ENCODE data around the gene ADORA2A. TPM values are rescaled to one million over a fixed set of nuclear protein-coding genes. Genes with fewer than 3 reads are reported as not detected.
A peak's percentile ranks its signal among the peaks of the same experiment; 100 is the strongest.
"Not testable (repeated sequence)": the region's sequence is repeated elsewhere in the genome, so short reads cannot be mapped to it uniquely, and the experiment has no call there.

The ADORA2A gene
- total RNA-seq, 1 donor, result 0.45 TPM

DNA sequence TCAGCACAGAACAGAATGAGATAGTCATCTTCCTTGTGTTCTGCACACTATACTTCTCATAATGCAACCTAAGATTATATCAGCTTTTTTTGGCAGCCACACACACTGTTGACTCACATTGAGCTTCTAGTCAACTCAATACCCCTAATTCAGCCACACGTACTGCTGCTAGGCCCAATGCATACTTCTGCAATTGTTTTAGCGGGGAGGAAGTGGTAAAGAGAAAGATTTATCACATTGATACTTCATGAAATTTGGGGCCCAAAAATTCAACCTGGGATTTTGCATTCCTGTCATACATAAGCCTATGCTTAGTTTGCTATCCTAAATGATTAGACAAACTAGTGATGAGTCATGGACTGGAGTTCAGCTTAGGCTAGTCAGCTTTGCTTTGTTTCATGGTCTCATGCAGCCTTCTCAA, 59.1 kb downstream of the ADORA2A start:
- DNase-seq (ENCODE audit: low read depth), result peak; percentile 93
- TF ChIP-seq, protein P1, sequence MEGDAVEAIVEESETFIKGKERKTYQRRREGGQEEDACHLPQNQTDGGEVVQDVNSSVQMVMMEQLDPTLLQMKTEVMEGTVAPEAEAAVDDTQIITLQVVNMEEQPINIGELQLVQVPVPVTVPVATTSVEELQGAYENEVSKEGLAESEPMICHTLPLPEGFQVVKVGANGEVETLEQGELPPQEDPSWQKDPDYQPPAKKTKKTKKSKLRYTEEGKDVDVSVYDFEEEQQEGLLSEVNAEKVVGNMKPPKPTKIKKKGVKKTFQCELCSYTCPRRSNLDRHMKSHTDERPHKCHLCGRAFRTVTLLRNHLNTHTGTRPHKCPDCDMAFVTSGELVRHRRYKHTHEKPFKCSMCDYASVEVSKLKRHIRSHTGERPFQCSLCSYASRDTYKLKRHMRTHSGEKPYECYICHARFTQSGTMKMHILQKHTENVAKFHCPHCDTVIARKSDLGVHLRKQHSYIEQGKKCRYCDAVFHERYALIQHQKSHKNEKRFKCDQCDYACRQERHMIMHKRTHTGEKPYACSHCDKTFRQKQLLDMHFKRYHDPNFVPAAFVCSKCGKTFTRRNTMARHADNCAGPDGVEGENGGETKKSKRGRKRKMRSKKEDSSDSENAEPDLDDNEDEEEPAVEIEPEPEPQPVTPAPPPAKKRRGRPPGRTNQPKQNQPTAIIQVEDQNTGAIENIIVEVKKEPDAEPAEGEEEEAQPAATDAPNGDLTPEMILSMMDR (IDR thresholded peaks at IDR 0.05; ENCODE audit: insufficient read depth, low read length), result no peak
- no peak overlapping the region for H3K4me3 ChIP-seq (ENCODE audit: low read depth, low read length)

DNA sequence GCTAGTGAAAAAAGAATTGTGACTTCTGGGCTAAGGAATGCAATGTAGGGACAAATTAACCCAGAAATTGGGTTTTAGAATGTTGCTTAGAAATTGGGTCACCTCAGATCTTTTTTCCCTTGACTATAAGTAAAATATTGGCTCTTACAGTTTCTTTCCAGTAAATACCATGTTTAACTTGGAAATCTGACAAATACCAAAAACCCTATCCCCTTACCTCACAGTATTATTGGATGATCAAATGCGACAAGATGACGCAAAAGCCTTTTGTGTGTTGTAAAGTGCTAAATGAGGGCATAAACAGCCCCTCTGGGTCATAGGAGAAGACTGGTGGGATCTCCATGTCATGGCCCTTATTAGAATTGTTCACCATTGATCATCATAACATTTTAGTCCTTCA, 61.6 kb downstream of the ADORA2A start:
- no peak overlapping the region for H3K4me3 ChIP-seq (ENCODE audit: low read depth, low read length)
- no peak for DNase-seq (ENCODE audit: low read depth)
- TF ChIP-seq, protein P1 (IDR thresholded peaks at IDR 0.05; ENCODE audit: insufficient read depth, low read length), result no peak

DNA sequence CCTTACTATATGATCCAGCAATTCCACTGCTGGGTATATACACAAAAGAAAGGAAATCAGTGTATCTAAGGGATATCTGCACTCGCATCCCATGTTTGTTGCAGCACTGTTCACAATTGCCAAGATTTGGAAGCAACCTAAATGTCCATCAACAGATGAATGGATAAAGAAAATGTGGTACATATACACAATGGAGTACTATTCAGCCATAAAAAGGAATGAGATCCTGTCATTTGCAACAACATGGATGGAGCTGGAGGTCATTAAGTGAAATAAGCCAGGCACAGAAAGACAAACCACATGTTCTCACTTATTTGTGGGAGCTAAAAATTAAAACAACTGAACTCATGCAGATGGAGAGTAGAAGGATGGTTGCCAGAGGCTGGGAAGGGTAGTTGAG, 62.0 kb downstream of the ADORA2A start:
- not testable (repeated sequence) for DNase-seq (ENCODE audit: low read depth); H3K4me3 ChIP-seq (ENCODE audit: low read depth, low read length)

Other genes with a start within 250 kb of the ADORA2A start
- 0.99 and 5.6 TPM in 2 replicates for gene SUSD2, start 246.1 kb upstream of the ADORA2A start, total RNA-seq (ENCODE audit: low replicate concordance)
- 4.4 and 27.8 TPM in 2 replicates for gene GGT5, start 182.5 kb upstream of the ADORA2A start, total RNA-seq (ENCODE audit: low replicate concordance)
- 31.0 and 43.2 TPM in 2 replicates for gene SPECC1L, start 156.8 kb upstream of the ADORA2A start, total RNA-seq (ENCODE audit: low replicate concordance)
- 0.90 TPM in 1 of 2 replicates, not detected in the other for gene UPB1, start 67.7 kb downstream of the ADORA2A start, total RNA-seq (ENCODE audit: low replicate concordance)
- 69.1 and 96.6 TPM in 2 replicates for gene GUCD1, start 127.5 kb downstream of the ADORA2A start, total RNA-seq (ENCODE audit: low replicate concordance)
- gene SNRPD3, start 128.4 kb downstream of the ADORA2A start, total RNA-seq (ENCODE audit: low replicate concordance), result 50.7 and 112 TPM in 2 replicates
- 4.0 and 6.0 TPM in 2 replicates for gene LRRC75B, start 165.5 kb downstream of the ADORA2A start, total RNA-seq (ENCODE audit: low replicate concordance)
- gene GGT1, start 175.6 kb downstream of the ADORA2A start, total RNA-seq (ENCODE audit: low replicate concordance), result 0.65 and 1.1 TPM in 2 replicates

Measured in fibroblast of the aortic adventitia (primary cell).